ENCODE data around the gene MEIS3. TPM values are rescaled to one million over a fixed set of nuclear protein-coding genes. Genes with fewer than 3 reads are reported as not detected.

Gene MEIS3
- polyA plus RNA-seq (ENCODE audit: low read depth in 6 of 6), result not detected

DNA sequence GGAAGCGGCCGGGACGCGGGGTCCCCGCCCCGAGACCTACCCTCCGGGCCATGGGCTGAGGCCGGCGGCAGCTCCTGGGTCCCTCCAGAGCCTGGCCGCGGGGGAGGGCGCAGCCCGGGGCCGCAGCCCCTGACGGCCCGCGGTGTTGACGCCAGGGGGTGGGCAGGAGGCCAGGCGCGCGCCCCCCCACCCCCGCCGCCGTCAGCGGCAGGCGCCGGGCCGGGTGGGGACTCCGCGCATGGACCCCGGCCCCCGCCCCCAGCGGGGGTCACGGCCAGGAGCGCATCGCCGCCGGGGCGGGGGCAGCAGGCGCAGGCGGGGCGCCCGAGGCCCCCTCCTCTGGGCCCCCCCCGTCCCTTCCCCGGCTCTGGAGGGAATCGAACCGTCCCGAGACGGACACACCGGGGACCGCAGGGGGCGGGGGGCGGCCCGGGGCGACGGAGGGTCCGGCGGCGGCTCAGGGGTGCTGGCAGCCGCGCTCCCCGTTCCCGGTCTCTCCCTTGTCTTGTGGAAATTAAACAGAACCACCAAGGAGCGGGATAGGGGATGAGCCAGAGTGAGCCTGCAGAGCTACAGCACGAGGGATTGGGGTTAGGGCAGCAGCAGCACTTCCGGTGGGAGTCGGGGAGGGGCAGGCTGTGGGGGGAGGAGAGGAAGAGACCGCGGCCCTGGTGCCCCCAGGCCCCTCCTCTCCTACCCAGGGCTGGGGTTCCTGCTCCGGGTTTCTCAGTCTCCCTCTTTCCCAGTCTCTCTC lies at the start of gene MEIS3:
Gene MEIS3 (minus strand): TSS at position 498 of the 754 bp plus-strand sequence. CDS start 446 bp downstream, at position 52.
- peaks cover 0 to 6% (median 2%) of the 10 kb centered on the region in 7 donors for H3K9me3 Mint-ChIP-seq
- peaks cover 7 to 27% of the 10 kb centered on the region in 2 donors for H3K36me3 Mint-ChIP-seq
- peaks cover 32 to 57% (median 48%) of the 10 kb centered on the region in 3 donors for H3K4me1 Mint-ChIP-seq
- peak within 1 kb of the TSS in 6 of 8 donors; percentile 30 to 68 (median 58) for H3K4me3 Mint-ChIP-seq
- H3K27ac Mint-ChIP-seq, result peak within 1 kb of the TSS in 1 of 6 donors; percentile 60
- DNase-seq (no peak), ATAC-seq (ENCODE audit: low read depth in 2 of 2) (no peak)
- peaks cover 53 to 96% (median 92%) of the 10 kb centered on the region in 3 donors for H3K27me3 Mint-ChIP-seq

DNA sequence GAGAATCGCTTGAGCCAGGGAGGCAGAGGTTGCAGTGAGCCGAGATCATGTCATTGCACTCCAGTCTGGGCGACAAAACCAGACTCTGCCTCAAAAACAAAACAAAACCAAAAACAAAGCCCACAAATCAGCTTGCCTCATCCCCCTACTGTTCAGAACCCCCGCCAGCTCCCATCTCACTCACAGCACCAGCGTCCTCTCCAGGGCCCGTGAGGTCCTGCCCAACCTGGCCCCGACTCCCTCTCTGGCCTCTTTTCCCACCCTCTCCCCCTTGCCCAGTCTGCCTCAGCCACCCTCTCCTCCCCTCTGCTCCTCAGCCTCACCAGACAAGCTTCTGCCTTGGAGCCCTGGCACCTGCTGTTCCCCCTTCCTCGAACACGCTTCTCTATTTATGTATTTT lies 48.6 kb upstream of the MEIS3 start:
- Mint-ChIP-seq H3K27ac (no peak overlapping the region), H3K4me1 (peaks cover 20 to 22% (median 21%) of the 10 kb centered on the region in 3 donors), H3K36me3 (peaks cover 0 to 15% of the 10 kb centered on the region in 2 donors), H3K27me3 (peaks cover 53 to 84% (median 78%) of the 10 kb centered on the region in 3 donors), H3K4me3 (no peak overlapping the region), H3K9me3 (peaks cover 0 to 6% (median 0%) of the 10 kb centered on the region in 7 donors)
- DNase-seq (no peak), ATAC-seq (ENCODE audit: low read depth in 2 of 2) (no peak)

DNA sequence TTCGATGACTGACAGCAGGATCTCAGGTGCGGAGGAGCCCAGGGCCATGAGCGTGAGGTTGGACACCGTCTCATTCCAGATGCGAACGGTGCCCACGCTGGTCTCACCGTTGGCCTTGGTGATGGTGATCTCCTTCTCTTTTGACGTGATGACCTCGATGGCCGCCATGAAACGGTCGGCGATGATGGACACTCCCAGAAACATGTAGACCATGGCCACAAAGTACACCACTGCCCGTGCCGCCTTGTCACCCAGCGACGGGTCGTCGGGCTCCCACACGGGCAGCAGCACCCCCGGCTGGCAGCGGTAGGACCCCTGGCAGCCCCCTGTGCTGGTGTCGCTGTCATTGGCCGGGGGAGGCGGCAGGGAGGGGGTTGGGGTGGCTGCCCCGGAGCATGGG lies 46.6 kb upstream of the MEIS3 start:
- Mint-ChIP-seq H3K27ac (peak overlapping the region in 1 of 6 donors; percentile 62), H3K9me3 (peaks cover 0 to 5% (median 0%) of the 10 kb centered on the region in 7 donors), H3K27me3 (peaks cover 46 to 66% (median 65%) of the 10 kb centered on the region in 3 donors), H3K4me3 (no peak overlapping the region), H3K36me3 (peaks cover 0 to 9% of the 10 kb centered on the region in 2 donors), H3K4me1 (peaks cover 8 to 14% (median 12%) of the 10 kb centered on the region in 3 donors)
- no peak for DNase-seq
- ATAC-seq (ENCODE audit: low read depth in 2 of 2), result no peak

DNA sequence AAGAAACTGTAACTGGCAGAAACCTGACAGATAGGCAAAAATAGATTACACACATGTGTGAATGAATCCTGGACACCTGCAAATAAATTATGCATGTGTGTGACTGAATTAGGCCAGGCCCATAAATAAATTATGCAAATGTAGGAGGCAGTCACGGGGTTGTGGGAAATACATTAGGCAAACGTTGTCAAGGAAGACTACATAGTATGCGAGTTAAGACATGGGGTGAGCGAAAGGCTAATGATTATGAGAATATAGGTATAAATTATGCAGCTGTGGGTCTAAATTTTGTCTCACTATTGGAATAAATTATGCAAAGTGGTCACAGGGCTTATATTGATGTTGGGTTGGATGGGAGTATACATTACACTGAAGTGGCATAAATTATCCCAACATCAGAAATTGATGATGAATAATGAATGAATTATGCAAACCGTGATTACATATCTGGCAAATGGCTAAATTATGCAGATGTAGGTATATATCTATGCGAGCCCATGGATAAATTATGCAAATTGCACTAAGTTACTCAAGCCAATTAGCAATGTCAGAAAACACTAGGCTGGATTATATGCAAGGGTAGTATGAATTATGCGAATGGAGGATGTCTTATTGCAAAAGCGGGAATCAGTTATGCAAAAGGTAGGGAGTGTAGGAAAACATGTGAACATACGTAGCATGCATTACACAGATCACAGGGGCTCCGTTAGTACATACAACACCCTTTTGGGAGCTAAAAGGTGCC lies 45.5 kb upstream of the MEIS3 start:
- peaks cover 41 to 55% (median 54%) of the 10 kb centered on the region in 3 donors for H3K27me3 Mint-ChIP-seq
- H3K4me1 Mint-ChIP-seq, result peaks cover 0 to 6% (median 4%) of the 10 kb centered on the region in 3 donors
- H3K4me3 Mint-ChIP-seq, result no peak overlapping the region
- no peak for ATAC-seq (ENCODE audit: low read depth in 2 of 2)
- H3K36me3 Mint-ChIP-seq, result no peaks in the 10 kb centered on the region
- DNase-seq, result no peak
- peaks cover 0 to 6% (median 0%) of the 10 kb centered on the region in 7 donors for H3K9me3 Mint-ChIP-seq
- H3K27ac Mint-ChIP-seq, result peak overlapping the region in 1 of 6 donors; percentile 55

DNA sequence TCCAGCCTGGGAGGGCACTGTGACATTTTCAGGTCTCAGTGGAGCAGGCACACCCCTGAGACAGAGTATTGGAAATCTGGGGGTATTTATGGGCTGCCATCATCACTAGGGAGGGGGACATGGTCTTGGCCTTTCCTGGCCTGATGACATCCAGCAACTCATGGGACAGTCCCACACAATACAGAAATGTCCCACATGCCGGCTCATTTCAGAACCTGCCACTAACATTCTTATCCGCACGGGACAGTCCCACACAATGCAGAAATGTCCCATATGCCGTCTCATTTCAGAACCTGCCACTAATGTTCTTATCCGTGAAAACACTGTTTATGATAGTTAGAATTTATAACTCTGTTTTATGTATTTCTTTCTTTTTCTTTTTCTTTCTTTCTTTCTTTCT lies 42.5 kb upstream of the MEIS3 start:
- peaks cover 24 to 33% (median 27%) of the 10 kb centered on the region in 3 donors for H3K27me3 Mint-ChIP-seq
- no peaks in the 10 kb centered on the region for H3K36me3 Mint-ChIP-seq
- ATAC-seq (ENCODE audit: low read depth in 2 of 2) (no peak), DNase-seq (no peak)
- H3K9me3 Mint-ChIP-seq, result peaks cover 0 to 2% (median 0%) of the 10 kb centered on the region in 7 donors
- H3K4me1 Mint-ChIP-seq, result peaks cover 0 to 4% (median 0%) of the 10 kb centered on the region in 3 donors
- H3K4me3 Mint-ChIP-seq, result no peak overlapping the region
- H3K27ac Mint-ChIP-seq, result no peak overlapping the region

DNA sequence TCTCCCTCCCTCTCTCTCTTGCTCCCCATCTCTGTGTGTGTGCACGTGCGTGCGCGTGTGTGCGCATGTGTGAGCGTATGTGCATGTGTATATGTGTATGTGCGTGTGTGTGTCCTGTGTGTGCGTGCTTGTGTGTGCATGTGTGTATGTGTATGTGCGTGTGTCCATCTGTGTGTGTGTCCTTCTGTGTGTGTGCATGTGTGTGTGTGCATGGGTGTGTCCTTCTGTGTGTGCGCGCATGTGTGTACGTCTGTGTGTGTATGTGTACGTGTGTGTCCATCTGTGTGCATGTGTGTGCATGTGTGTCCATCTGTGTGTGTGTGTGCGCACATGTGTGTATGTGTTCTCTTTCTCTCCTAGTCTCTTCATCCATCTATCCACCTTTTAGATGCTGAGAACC lies 40.1 kb upstream of the MEIS3 start:
- Mint-ChIP-seq H3K36me3 (peaks cover 0 to 18% of the 10 kb centered on the region in 2 donors), H3K9me3 (peaks cover 5 to 21% (median 14%) of the 10 kb centered on the region in 7 donors), H3K4me1 (peaks cover 0 to 4% (median 0%) of the 10 kb centered on the region in 3 donors), H3K4me3 (no peak overlapping the region), H3K27me3 (peaks cover 27 to 32% (median 29%) of the 10 kb centered on the region in 3 donors), H3K27ac (no peak overlapping the region)
- ATAC-seq (ENCODE audit: low read depth in 2 of 2), result no peak
- DNase-seq, result no peak

DNA sequence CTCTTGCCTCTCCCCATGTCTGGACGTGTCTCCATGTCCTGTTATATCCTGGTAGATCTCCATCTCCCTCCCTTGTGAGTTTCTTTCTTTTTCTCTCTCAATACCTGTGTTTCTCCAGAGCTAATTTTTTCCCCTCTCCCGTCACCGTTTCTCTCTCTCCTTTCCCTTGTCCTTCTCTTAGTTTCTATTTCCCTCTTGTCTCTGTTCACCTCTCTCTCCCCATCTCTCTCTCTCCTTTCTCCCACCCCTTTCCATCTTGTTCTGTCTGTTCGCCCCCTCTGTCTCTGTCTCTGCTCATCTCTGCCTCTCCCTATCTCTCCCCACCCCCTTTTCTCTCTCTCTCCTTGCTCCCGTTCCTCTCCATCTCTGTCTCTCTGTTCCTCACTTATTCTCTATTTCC lies 39.3 kb upstream of the MEIS3 start:
- Mint-ChIP-seq H3K9me3 (peaks cover 5 to 26% (median 17%) of the 10 kb centered on the region in 7 donors), H3K4me3 (no peak overlapping the region), H3K36me3 (peaks cover 0 to 21% of the 10 kb centered on the region in 2 donors), H3K27me3 (peaks cover 29 to 33% (median 29%) of the 10 kb centered on the region in 3 donors), H3K27ac (no peak overlapping the region), H3K4me1 (peaks cover 0 to 4% (median 0%) of the 10 kb centered on the region in 3 donors)
- ATAC-seq (ENCODE audit: low read depth in 2 of 2) (no peak), DNase-seq (no peak)

DNA sequence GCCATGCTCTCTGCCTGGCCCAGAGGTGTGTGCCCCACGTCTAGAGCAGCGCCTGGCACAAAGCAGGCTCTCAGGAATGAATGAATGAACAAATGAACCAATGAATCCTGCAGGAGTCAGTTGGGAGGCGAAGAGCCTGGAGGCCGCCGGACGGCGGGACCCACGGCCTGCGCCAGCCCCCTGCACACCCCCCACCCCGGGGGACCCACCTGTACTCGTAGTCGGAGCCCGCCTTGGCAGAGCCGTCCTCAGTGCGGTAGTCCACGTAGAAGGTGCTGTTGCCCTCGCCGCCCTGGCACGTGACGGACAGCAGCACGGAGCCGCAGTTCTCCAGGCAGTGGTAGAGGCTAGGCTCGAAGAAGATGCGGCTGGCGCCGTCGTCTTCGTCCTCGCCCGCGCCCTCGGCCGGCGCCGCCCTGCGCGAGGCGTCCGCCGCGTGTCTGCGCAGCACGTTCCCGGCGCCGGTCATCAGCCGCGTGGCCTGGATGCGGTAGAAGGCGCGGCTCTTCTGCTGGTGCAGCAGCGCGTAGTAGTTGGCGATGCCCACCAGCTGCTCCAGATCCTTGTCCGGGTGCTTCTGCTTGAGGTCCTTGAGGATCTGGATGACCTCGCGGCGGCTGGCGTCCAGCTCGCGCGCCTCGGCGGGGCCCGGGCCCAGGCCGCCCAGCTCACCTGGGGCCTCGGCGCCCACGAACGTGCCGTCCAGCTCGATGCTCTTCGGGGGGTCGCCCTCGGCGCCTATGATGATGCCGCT lies 37.6 kb upstream of the MEIS3 start:
- H3K27ac Mint-ChIP-seq, result no peak overlapping the region
- H3K4me3 Mint-ChIP-seq, result peak overlapping the region in 1 of 8 donors; percentile 35
- H3K9me3 Mint-ChIP-seq, result peaks cover 5 to 27% (median 17%) of the 10 kb centered on the region in 7 donors
- DNase-seq, result no peak
- peaks cover 0 to 4% (median 0%) of the 10 kb centered on the region in 3 donors for H3K4me1 Mint-ChIP-seq
- H3K36me3 Mint-ChIP-seq, result peaks cover 0 to 21% of the 10 kb centered on the region in 2 donors
- peaks cover 30 to 32% (median 30%) of the 10 kb centered on the region in 3 donors for H3K27me3 Mint-ChIP-seq
- no peak for ATAC-seq (ENCODE audit: low read depth in 2 of 2)

DNA sequence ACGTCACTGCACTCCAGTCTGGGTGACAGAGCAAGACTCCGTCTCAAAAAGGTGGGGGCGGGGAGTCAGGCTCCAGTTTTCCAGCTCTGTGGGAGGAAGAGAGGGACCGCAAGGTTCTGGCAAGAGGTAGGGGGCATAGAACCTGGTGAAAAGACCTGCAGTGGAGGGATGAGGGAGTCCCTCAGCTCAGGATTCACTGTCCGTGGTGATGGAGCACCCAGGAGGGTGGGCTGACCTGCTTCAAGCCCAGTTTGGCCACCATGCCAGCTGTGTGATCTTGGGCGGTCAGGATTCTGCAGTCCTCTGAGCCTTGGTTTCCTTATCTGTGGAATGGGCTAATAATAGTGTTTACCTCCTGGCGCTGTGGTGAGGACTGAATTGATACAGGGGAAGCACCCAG lies 31.2 kb upstream of the MEIS3 start:
- DNase-seq, result no peak
- no peak for ATAC-seq (ENCODE audit: low read depth in 2 of 2)
- Mint-ChIP-seq H3K4me3 (no peak overlapping the region), H3K27me3 (peaks cover 62 to 73% (median 67%) of the 10 kb centered on the region in 3 donors), H3K27ac (no peak overlapping the region), H3K36me3 (peaks cover 0 to 26% of the 10 kb centered on the region in 2 donors), H3K9me3 (peaks cover 9 to 23% (median 14%) of the 10 kb centered on the region in 7 donors), H3K4me1 (peaks cover 16 to 23% (median 18%) of the 10 kb centered on the region in 3 donors)

DNA sequence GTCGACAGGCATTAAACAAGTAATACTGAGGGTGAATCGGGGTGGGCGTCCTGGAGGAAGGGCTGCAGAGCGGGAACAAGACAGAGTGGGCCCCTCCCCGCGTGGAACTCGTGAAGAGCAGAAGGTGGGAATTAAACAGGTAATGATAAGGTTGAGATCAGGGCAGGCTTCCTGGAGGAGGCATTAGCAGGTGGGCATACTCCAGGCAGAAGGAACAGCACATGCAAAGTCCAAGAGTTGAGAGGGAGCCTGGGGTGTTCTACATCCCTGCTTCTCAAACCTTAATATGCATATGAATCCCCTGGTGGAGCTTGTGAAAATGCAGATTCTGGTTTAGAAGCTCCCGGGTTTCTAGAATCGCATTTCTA lies 29.0 kb upstream of the MEIS3 start:
- H3K27ac Mint-ChIP-seq, result peak overlapping the region in 2 of 6 donors; percentile 58 to 93
- H3K4me1 Mint-ChIP-seq, result peaks cover 31 to 43% (median 37%) of the 10 kb centered on the region in 3 donors
- ATAC-seq (ENCODE audit: low read depth in 2 of 2), result no peak

DNA sequence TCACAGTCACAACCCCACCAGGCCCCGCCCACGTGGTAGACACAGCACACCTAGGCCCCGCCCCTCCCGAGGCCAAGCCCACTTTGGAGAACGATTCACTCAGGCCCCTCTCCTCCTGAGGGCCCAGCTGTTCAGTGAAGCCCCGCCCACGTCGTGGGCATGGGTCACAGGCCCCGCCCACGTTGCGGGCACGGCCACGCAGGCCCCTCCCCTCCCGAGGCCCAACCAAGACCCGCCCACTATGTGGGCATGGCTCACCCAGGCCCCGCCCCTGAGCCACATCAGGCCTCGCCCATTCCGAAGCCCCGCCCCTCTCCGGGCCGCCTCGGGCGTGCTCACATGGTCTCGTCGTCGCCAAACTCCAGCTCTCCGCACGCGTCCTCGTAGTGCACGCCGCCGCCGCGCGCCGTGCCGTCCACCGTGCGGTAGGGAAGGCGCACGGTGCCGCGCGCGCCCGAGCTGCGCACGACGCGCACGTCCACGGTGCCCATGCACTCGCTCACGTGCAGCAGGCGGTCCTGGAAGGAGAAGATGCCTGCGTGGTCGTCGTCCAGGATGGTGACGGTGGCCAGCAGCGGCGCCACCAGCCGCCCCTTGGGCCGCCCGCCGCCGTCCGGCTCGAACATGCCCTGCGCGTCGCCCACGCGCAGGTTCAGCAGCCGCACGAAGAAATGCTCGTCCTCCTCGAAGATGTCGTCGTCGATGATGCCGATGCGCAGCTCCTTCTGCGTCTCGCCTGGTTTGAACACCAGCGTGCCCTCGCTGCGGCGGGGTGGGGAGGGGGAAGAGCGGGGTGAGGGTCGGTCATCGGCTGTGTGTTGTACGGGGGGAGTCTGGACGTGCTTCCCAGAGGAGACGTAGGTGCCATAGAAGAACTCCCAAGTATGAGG lies 28.4 kb upstream of the MEIS3 start:
- peaks cover 77 to 85% (median 78%) of the 10 kb centered on the region in 3 donors for H3K27me3 Mint-ChIP-seq
- ATAC-seq (ENCODE audit: low read depth in 2 of 2) (peak; percentile 31 to 37), DNase-seq (no peak)
- H3K9me3 Mint-ChIP-seq, result peaks cover 6 to 19% (median 11%) of the 10 kb centered on the region in 7 donors
- peaks cover 31 to 43% (median 37%) of the 10 kb centered on the region in 3 donors for H3K4me1 Mint-ChIP-seq
- peak overlapping the region in 5 of 8 donors; percentile 8 to 71 (median 54) for H3K4me3 Mint-ChIP-seq
- peak overlapping the region in 2 of 6 donors; percentile 31 to 84 for H3K27ac Mint-ChIP-seq
- peaks cover 0 to 33% of the 10 kb centered on the region in 2 donors for H3K36me3 Mint-ChIP-seq

More for the DNA sequence above, 29.0 kb upstream of the MEIS3 start:
- Mint-ChIP-seq H3K9me3 (peaks cover 6 to 14% (median 11%) of the 10 kb centered on the region in 7 donors), H3K27me3 (peaks cover 71 to 79% (median 71%) of the 10 kb centered on the region in 3 donors), H3K4me3 (peak overlapping the region in 3 of 8 donors; percentile 21 to 54 (median 21)), H3K36me3 (peaks cover 0 to 31% of the 10 kb centered on the region in 2 donors)
- no peak for DNase-seq

Measured in naive B cell (primary cell).